ENCODE measurements around the gene GPATCH8. TPM values are rescaled to one million over a fixed set of nuclear protein-coding genes. Genes with fewer than 3 reads are reported as not detected.

GPATCH8 gene
- total and polyA plus RNA-seq, 10 of the 15 experiments (the other 5 are each of a cell fraction or from before 2014, with no cell fraction given) = 11.7 to 45.1 (median 21.3) TPM

GRCh38 chr17:44361292-44362260 is 141.6 kb downstream of the GPATCH8 start:
- 39% methylated on average over 11 of the region's 11 CpGs for WGBS (ENCODE audit: insufficient coverage, insufficient replicate concordance, low lambda C conversion rate, missing lambda C conversion rate)
- no peak for TF ChIP-seq KDM1A (IDR thresholded peaks at IDR 0.05; ENCODE audit: borderline replicate concordance)
- no peak for TF ChIP-seq EED (IDR thresholded peaks at IDR 0.05; ENCODE audit: low read depth)
- TF ChIP-seq SPI1 (IDR thresholded peaks at IDR 0.05; ENCODE audit: borderline replicate concordance, insufficient read depth, low read depth, low read length) = no peak
- TF ChIP-seq TCF7 (IDR thresholded peaks at IDR 0.05; ENCODE audit: borderline replicate concordance) = no peak
- TF ChIP-seq STAT1 (conservative IDR thresholded peaks at IDR 0.05) = no peak
- TF ChIP-seq FOS (IDR thresholded peaks at IDR 0.05; ENCODE audit: borderline replicate concordance, extremely low read depth, insufficient read length) = no peak
- no peak for TF ChIP-seq ETV6 (conservative IDR thresholded peaks at IDR 0.05 in 1 of 2, IDR thresholded peaks at IDR 0.05 in 1 of 2; ENCODE audit: borderline replicate concordance in 1 of 2, low read depth in 1 of 2)
- TF ChIP-seq E2F4 (IDR thresholded peaks at IDR 0.05; ENCODE audit: low read depth, low read length) = no peak
- no peak for TF ChIP-seq ZZZ3 (IDR thresholded peaks at IDR 0.05; ENCODE audit: control insufficient read depth, insufficient read length, low read depth)
- no peak for TF ChIP-seq SMARCA5 (IDR thresholded peaks at IDR 0.05)
- TF ChIP-seq JUNB (IDR thresholded peaks at IDR 0.05) = no peak
- BruUV-seq (replicated peaks) = no TSS peak
- RAD21 ChIA-PET (ENCODE audit: unreplicated experiment) = interaction anchor here (1.5 kb wide), 1 partner anchor 152 kb away, joined by 3 read pairs; no protein-coding TSS in a partner anchor
- Histone ChIP-seq H3K9ac (ENCODE audit: control insufficient read depth, insufficient read depth, low read length) (no peak overlapping the region), H2AFZ (ENCODE audit: control insufficient read depth, low read depth, low read length) (no peak overlapping the region), H3K4me2 (ENCODE audit: control insufficient read depth, insufficient read depth) (no peak overlapping the region), H3K27ac (ENCODE audit: control insufficient read depth, insufficient read depth) (no peak overlapping the region), H3K79me2 (ENCODE audit: control insufficient read depth, insufficient read depth, low read length) (no peaks in the 10 kb centered on the region), H3K36me3 (ENCODE audit: control insufficient read depth in 2 of 2, insufficient read depth in 2 of 2, low read length in 1 of 2) (no peaks in the 10 kb centered on the region), H4K20me1 (ENCODE audit: control insufficient read depth, insufficient read depth) (no peaks in the 10 kb centered on the region), H3K9me3 (replicated peaks; ENCODE audit: control insufficient read depth, insufficient read depth, low read length) (no peaks in the 10 kb centered on the region), H3K4me3 (no peak overlapping the region), H3K27me3 (replicated peaks in 1 of 2; ENCODE audit: control insufficient read depth in 2 of 2, insufficient read depth in 2 of 2, low read length in 1 of 2) (peaks cover 0 to 2% of the 10 kb centered on the region in 2 experiments; a peak in 2 of 4 replicates), H3K4me1 (ENCODE audit: control insufficient read depth, insufficient read depth, low read length) (no peaks in the 10 kb centered on the region)
- POLR2A ChIA-PET = interaction anchor here (0.6 to 1.5 kb wide), 4 partner anchors 35 to 251 kb away, joined by 3 to 5 read pairs (median 4); no protein-coding TSS in a partner anchor
- ATAC-seq (no peak), FAIRE-seq (no peak), DNase-seq (ENCODE audit: low read depth, low spot score) (no peak)
- intact Hi-C loops (cut with micrococcal nuclease; ENCODE audit: unreplicated experiment) (no loop called here), in situ Hi-C loops (cut with MboI) (no loop called here)
- CTCF ChIA-PET = interaction anchor here (1.1 to 2.2 kb wide), 4 partner anchors 11 to 561 kb away, joined by 3 to 9 read pairs (median 4); no protein-coding TSS in a partner anchor
- SMC1A ChIA-PET (ENCODE audit: uncharacterized antibody, unreplicated experiment) = no interaction called here

Measured in GM12878 (cell line).